Measurements from ENCODE around the gene NOCT.
"Not testable (repeated sequence)": the region's sequence is repeated elsewhere in the genome, so short reads cannot be mapped to it uniquely, and the experiment has no call there.

The NOCT gene

DNA sequence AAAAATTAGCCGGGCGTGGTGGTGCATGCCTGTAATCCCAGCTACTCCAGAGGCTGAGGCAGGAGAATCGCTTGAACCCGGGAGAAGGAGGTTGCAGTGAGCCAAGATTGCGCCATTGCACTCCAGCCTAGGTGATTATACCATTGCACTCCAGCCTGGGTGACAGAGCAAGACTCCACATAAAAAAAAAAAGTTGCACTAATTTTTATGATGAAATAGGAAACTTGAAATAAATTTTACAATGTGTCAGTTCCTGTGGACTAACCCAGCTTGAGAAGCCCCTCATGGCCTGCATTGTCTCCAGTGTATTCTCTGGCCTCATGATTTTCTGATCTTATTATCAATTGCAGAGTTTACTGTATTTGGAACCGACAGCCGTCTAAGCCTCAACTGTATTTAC is 14.2 kb upstream of the NOCT start:
- not testable (repeated sequence) for H3K27ac ChIP-seq (ENCODE audit: low read depth, low read length); H4K8ac ChIP-seq (ENCODE audit: low read depth, low read length); H3K4me3 ChIP-seq (ENCODE audit: low read length); H3K79me2 ChIP-seq (ENCODE audit: control insufficient read depth, insufficient read depth, low read length); H3K23ac ChIP-seq (ENCODE audit: low read length); H2AK5ac ChIP-seq (ENCODE audit: low read length); H4K5ac ChIP-seq (ENCODE audit: low read length); DNase-seq; H3K4ac ChIP-seq (ENCODE audit: low read depth, low read length); H3K56ac ChIP-seq (ENCODE audit: low read length); H3K27me3 ChIP-seq (ENCODE audit: insufficient read depth, low read length, poor library complexity); H2BK15ac ChIP-seq (replicated peaks; ENCODE audit: low read depth); H3K4me1 ChIP-seq (ENCODE audit: control insufficient read depth, low read depth, low read length); H3K36me3 ChIP-seq (ENCODE audit: control insufficient read depth, insufficient read depth, low read length); H2BK5ac ChIP-seq (ENCODE audit: low read length); H2BK120ac ChIP-seq (ENCODE audit: low read depth, low read length); H3K79me1 ChIP-seq (ENCODE audit: low read length); H3K9ac ChIP-seq (ENCODE audit: low read length); H3K4me2 ChIP-seq (ENCODE audit: low read length); H3K18ac ChIP-seq (ENCODE audit: low read length)
- no CpG with 5 or more reads among the region's 7 CpGs for WGBS (ENCODE audit: extremely low coverage, insufficient coverage, low lambda C conversion rate)

GRCh38 chr4:139003668-139004067 is 11.9 kb upstream of the NOCT start:
- H3K56ac ChIP-seq (ENCODE audit: low read length); H3K27me3 ChIP-seq (ENCODE audit: insufficient read depth, low read length, poor library complexity); H3K18ac ChIP-seq (ENCODE audit: low read length); H3K4me2 ChIP-seq (ENCODE audit: low read length); H2BK5ac ChIP-seq (ENCODE audit: low read length); H2AK5ac ChIP-seq (ENCODE audit: low read length); H3K27ac ChIP-seq (ENCODE audit: low read depth, low read length); H4K5ac ChIP-seq (ENCODE audit: low read length); H3K36me3 ChIP-seq (ENCODE audit: control insufficient read depth, insufficient read depth, low read length); H2BK120ac ChIP-seq (ENCODE audit: low read depth, low read length); H4K8ac ChIP-seq (ENCODE audit: low read depth, low read length); H3K79me1 ChIP-seq (ENCODE audit: low read length); H3K9ac ChIP-seq (ENCODE audit: low read length); H3K4me3 ChIP-seq (ENCODE audit: low read length); H3K79me2 ChIP-seq (ENCODE audit: control insufficient read depth, insufficient read depth, low read length); DNase-seq; H3K4me1 ChIP-seq (ENCODE audit: control insufficient read depth, low read depth, low read length); H2BK15ac ChIP-seq (replicated peaks; ENCODE audit: low read depth); H3K23ac ChIP-seq (ENCODE audit: low read length); H3K4ac ChIP-seq (ENCODE audit: low read depth, low read length): not testable (repeated sequence)
- WGBS (ENCODE audit: extremely low coverage, insufficient coverage, low lambda C conversion rate): no CpG with 5 or more reads among the region's 4 CpGs

GRCh38 chr4:139005774-139006173 is 9.8 kb upstream of the NOCT start:
- WGBS (ENCODE audit: extremely low coverage, insufficient coverage, low lambda C conversion rate): no CpG with 5 or more reads among the region's 5 CpGs
- no peaks in the 10 kb centered on the region for H3K79me1 ChIP-seq (ENCODE audit: low read length)
- H3K27ac ChIP-seq (ENCODE audit: low read depth, low read length): no peak overlapping the region
- no peaks in the 10 kb centered on the region for H3K36me3 ChIP-seq (ENCODE audit: control insufficient read depth, insufficient read depth, low read length)
- no peaks in the 10 kb centered on the region for H3K79me2 ChIP-seq (ENCODE audit: control insufficient read depth, insufficient read depth, low read length)
- no peaks in the 10 kb centered on the region for H3K27me3 ChIP-seq (ENCODE audit: insufficient read depth, low read length, poor library complexity)
- no peak overlapping the region for H3K4me3 ChIP-seq (ENCODE audit: low read length)
- H3K4me1 ChIP-seq (ENCODE audit: control insufficient read depth, low read depth, low read length): no peaks in the 10 kb centered on the region
- H4K5ac ChIP-seq (ENCODE audit: low read length): no peak overlapping the region
- no peak overlapping the region for H2BK15ac ChIP-seq (replicated peaks; ENCODE audit: low read depth)
- no peak overlapping the region for H2BK120ac ChIP-seq (ENCODE audit: low read depth, low read length)
- no peak overlapping the region for H3K23ac ChIP-seq (ENCODE audit: low read length)
- no peak overlapping the region for H3K18ac ChIP-seq (ENCODE audit: low read length)
- H2BK5ac ChIP-seq (ENCODE audit: low read length): no peak overlapping the region
- H2AK5ac ChIP-seq (ENCODE audit: low read length): no peak overlapping the region
- H3K9ac ChIP-seq (ENCODE audit: low read length): no peak overlapping the region
- no peak for DNase-seq
- no peak overlapping the region for H3K56ac ChIP-seq (ENCODE audit: low read length)
- H3K4me2 ChIP-seq (ENCODE audit: low read length): no peak overlapping the region
- H3K4ac ChIP-seq (ENCODE audit: low read depth, low read length): no peak overlapping the region
- H4K8ac ChIP-seq (ENCODE audit: low read depth, low read length): no peak overlapping the region

- no peak overlapping the region for H3K18ac ChIP-seq (ENCODE audit: low read length)
- no peak overlapping the region for H4K5ac ChIP-seq (ENCODE audit: low read length)
- no peak overlapping the region for H3K4ac ChIP-seq (ENCODE audit: low read depth, low read length)
- H3K9ac ChIP-seq (ENCODE audit: low read length): no peak overlapping the region
- H3K23ac ChIP-seq (ENCODE audit: low read length): no peak overlapping the region
- H3K79me1 ChIP-seq (ENCODE audit: low read length): no peaks in the 10 kb centered on the region
- H3K4me3 ChIP-seq (ENCODE audit: low read length): no peak overlapping the region
- H3K27ac ChIP-seq (ENCODE audit: low read depth, low read length): no peak overlapping the region
- no peaks in the 10 kb centered on the region for H3K79me2 ChIP-seq (ENCODE audit: control insufficient read depth, insufficient read depth, low read length)
- H2BK120ac ChIP-seq (ENCODE audit: low read depth, low read length): no peak overlapping the region
- DNase-seq: no peak
- H3K4me1 ChIP-seq (ENCODE audit: control insufficient read depth, low read depth, low read length): no peaks in the 10 kb centered on the region
- WGBS (ENCODE audit: extremely low coverage, insufficient coverage, low lambda C conversion rate): no CpG with 5 or more reads among the region's 2 CpGs
- no peaks in the 10 kb centered on the region for H3K36me3 ChIP-seq (ENCODE audit: control insufficient read depth, insufficient read depth, low read length)
- no peak overlapping the region for H3K56ac ChIP-seq (ENCODE audit: low read length)
- H3K4me2 ChIP-seq (ENCODE audit: low read length): no peak overlapping the region
- H2BK5ac ChIP-seq (ENCODE audit: low read length): no peak overlapping the region
- no peak overlapping the region for H2AK5ac ChIP-seq (ENCODE audit: low read length)
- H4K8ac ChIP-seq (ENCODE audit: low read depth, low read length): no peak overlapping the region
- H3K27me3 ChIP-seq (ENCODE audit: insufficient read depth, low read length, poor library complexity): no peaks in the 10 kb centered on the region
- no peak overlapping the region for H2BK15ac ChIP-seq (replicated peaks; ENCODE audit: low read depth)
Measured at GRCh38 chr4:139007640-139008039, 7.9 kb upstream of the NOCT start.

GRCh38 chr4:139008278-139008677 is 7.3 kb upstream of the NOCT start:
- H2BK15ac ChIP-seq (replicated peaks; ENCODE audit: low read depth); H4K8ac ChIP-seq (ENCODE audit: low read depth, low read length); H3K79me2 ChIP-seq (ENCODE audit: control insufficient read depth, insufficient read depth, low read length); H3K4ac ChIP-seq (ENCODE audit: low read depth, low read length); H3K56ac ChIP-seq (ENCODE audit: low read length); H3K23ac ChIP-seq (ENCODE audit: low read length); H3K79me1 ChIP-seq (ENCODE audit: low read length); H2BK120ac ChIP-seq (ENCODE audit: low read depth, low read length); H3K4me2 ChIP-seq (ENCODE audit: low read length); H3K27ac ChIP-seq (ENCODE audit: low read depth, low read length); H3K18ac ChIP-seq (ENCODE audit: low read length); H3K27me3 ChIP-seq (ENCODE audit: insufficient read depth, low read length, poor library complexity); H2AK5ac ChIP-seq (ENCODE audit: low read length); H3K9ac ChIP-seq (ENCODE audit: low read length); H3K4me1 ChIP-seq (ENCODE audit: control insufficient read depth, low read depth, low read length); H2BK5ac ChIP-seq (ENCODE audit: low read length); H3K36me3 ChIP-seq (ENCODE audit: control insufficient read depth, insufficient read depth, low read length); DNase-seq; H4K5ac ChIP-seq (ENCODE audit: low read length); H3K4me3 ChIP-seq (ENCODE audit: low read length): not testable (repeated sequence)
- WGBS (ENCODE audit: extremely low coverage, insufficient coverage, low lambda C conversion rate): no CpG with 5 or more reads among the region's 7 CpGs

DNA sequence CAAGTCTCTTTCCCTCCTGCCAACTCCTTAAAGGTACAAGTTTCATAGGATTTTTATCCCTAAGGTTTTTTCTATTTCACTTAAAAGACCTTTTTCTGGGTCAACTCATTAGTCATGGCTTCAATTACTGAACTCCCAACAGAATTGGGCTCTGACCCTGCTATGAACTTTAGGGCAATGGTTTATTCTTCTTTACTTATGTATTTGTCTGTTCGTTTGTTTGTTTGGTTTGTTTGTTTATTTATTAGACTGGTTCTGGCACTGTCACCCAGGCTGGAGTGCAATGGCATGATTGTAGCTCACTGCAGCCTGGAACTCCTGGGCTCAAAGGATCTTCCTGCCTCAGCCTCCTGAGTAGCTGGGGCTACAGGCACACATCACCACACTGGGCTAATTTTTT is 5.9 kb upstream of the NOCT start:
- no peak overlapping the region for H3K56ac ChIP-seq (ENCODE audit: low read length)
- H3K27ac ChIP-seq (ENCODE audit: low read depth, low read length): no peak overlapping the region
- no peak overlapping the region for H2BK15ac ChIP-seq (replicated peaks; ENCODE audit: low read depth)
- no peak for DNase-seq
- no CpG with 5 or more reads among the region's 1 CpG for WGBS (ENCODE audit: extremely low coverage, insufficient coverage, low lambda C conversion rate)
- H3K27me3 ChIP-seq (ENCODE audit: insufficient read depth, low read length, poor library complexity): no peaks in the 10 kb centered on the region
- no peak overlapping the region for H2BK5ac ChIP-seq (ENCODE audit: low read length)
- peak overlapping the region; percentile 51 for H3K18ac ChIP-seq (ENCODE audit: low read length)
- no peak overlapping the region for H4K8ac ChIP-seq (ENCODE audit: low read depth, low read length)
- H3K9ac ChIP-seq (ENCODE audit: low read length): no peak overlapping the region
- H2BK120ac ChIP-seq (ENCODE audit: low read depth, low read length): no peak overlapping the region
- no peak overlapping the region for H2AK5ac ChIP-seq (ENCODE audit: low read length)
- H3K23ac ChIP-seq (ENCODE audit: low read length): no peak overlapping the region
- H4K5ac ChIP-seq (ENCODE audit: low read length): no peak overlapping the region
- H3K4me2 ChIP-seq (ENCODE audit: low read length): no peak overlapping the region
- H3K4me1 ChIP-seq (ENCODE audit: control insufficient read depth, low read depth, low read length): peaks cover 6% of the 10 kb centered on the region
- H3K79me2 ChIP-seq (ENCODE audit: control insufficient read depth, insufficient read depth, low read length): no peaks in the 10 kb centered on the region
- no peak overlapping the region for H3K4me3 ChIP-seq (ENCODE audit: low read length)
- H3K79me1 ChIP-seq (ENCODE audit: low read length): no peaks in the 10 kb centered on the region
- H3K4ac ChIP-seq (ENCODE audit: low read depth, low read length): no peak overlapping the region
- no peaks in the 10 kb centered on the region for H3K36me3 ChIP-seq (ENCODE audit: control insufficient read depth, insufficient read depth, low read length)
